Activated naive CD4-positive, alpha-beta T cell treated with anti-CD3 and anti-CD28 coated beads, Interleukin-2, amount 10 ng/mL, durations not matched to agents 7 days and 5 days (primary cell): ENCODE measurements around the gene CRYAA.

Experiments
- CTCF ChIA-PET: fragments of 350-600 bp; sonication (Branson Sonifier 250); formaldehyde crosslinking; loops from one replicate; lab custom pipeline; 2021; ENCODE audit warnings: antibody characterized with exemption; lab: Charles Lee
- DNase-seq: peaks from one replicate; pipeline ENCODE4 v3.0.0-alpha.2; 2020
- H3K27ac Mint-ChIP-seq: one replicate; pipeline ENCODE4 v1.8.0; 2021; ENCODE audit warnings: mild to moderate bottlenecking, moderate library complexity, mixed read lengths
- H3K27me3 Mint-ChIP-seq: one replicate; pipeline ENCODE4 v1.8.0; 2021; ENCODE audit warnings: mild to moderate bottlenecking, mixed read lengths
- H3K36me3 Mint-ChIP-seq: one replicate; pipeline ENCODE4 v1.8.0; 2021; ENCODE audit warnings: mixed read lengths
- H3K4me1 Mint-ChIP-seq: one replicate; pipeline ENCODE4 v1.8.0; 2021; ENCODE audit warnings: mixed read lengths
- H3K4me3 Mint-ChIP-seq: one replicate; pipeline ENCODE4 v1.8.0; 2021; ENCODE audit warnings: mild to moderate bottlenecking, moderate library complexity, mixed read lengths
- H3K9me3 Mint-ChIP-seq: one replicate; pipeline ENCODE4 v1.8.0; 2021; ENCODE audit warnings: mixed read lengths

Gene CRYAA

DNA sequence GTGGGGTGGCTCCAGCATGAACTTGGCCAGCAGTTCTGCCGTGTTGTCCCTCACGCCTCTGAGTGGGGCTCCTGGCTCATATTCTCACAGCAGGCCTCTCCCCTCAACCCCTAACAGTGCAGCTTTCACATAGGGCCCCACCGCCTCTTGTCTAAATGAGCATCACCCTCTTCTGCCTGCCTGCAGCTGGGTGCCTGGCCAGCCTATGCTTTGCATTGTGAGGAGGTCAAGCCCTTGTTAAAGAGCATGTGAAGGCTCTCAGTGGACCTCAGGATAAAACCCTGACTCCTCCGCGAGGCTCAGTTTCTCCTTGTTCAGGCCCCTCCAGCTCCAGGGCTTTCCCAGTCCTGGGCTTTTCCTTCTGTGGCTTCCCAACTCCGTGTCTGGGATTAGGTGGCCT lies 34.8 kb downstream of the CRYAA start:
- DNase-seq: no peak
- H3K36me3 Mint-ChIP-seq: peaks cover 2% of the 10 kb centered on the region
- CTCF ChIA-PET: interaction anchor here (0.8 kb wide), 1 partner anchor 442 kb away, joined by 3 read pairs; no protein-coding TSS in a partner anchor
- no peak overlapping the region for H3K27ac Mint-ChIP-seq
- H3K4me3 Mint-ChIP-seq: no peak overlapping the region
- H3K4me1 Mint-ChIP-seq: no peaks in the 10 kb centered on the region
- peaks cover 22% of the 10 kb centered on the region for H3K27me3 Mint-ChIP-seq
- peaks cover 17% of the 10 kb centered on the region for H3K9me3 Mint-ChIP-seq

DNA sequence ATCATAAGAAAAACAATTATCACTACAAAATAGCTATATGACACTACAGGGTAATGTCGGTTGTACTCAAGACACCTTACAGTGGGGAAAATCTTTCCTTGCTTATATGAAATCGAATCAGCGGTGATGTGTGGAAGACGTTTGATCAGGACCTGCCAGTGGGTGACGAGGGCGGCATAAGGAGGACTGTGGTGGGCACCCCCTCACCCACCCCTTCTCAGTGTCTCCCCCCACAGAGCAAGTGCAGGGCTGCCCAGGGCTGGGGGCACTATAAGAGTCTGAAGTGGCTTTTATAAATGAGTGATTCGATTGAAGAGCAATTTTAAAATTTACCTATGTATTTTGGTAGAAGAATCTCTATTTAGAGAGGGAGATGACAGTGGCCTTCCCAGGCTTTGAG lies 35.8 kb downstream of the CRYAA start:
- Mint-ChIP-seq H3K9me3 (peaks cover 15% of the 10 kb centered on the region), H3K27ac (no peak overlapping the region), H3K36me3 (peaks cover 2% of the 10 kb centered on the region)

DNA sequence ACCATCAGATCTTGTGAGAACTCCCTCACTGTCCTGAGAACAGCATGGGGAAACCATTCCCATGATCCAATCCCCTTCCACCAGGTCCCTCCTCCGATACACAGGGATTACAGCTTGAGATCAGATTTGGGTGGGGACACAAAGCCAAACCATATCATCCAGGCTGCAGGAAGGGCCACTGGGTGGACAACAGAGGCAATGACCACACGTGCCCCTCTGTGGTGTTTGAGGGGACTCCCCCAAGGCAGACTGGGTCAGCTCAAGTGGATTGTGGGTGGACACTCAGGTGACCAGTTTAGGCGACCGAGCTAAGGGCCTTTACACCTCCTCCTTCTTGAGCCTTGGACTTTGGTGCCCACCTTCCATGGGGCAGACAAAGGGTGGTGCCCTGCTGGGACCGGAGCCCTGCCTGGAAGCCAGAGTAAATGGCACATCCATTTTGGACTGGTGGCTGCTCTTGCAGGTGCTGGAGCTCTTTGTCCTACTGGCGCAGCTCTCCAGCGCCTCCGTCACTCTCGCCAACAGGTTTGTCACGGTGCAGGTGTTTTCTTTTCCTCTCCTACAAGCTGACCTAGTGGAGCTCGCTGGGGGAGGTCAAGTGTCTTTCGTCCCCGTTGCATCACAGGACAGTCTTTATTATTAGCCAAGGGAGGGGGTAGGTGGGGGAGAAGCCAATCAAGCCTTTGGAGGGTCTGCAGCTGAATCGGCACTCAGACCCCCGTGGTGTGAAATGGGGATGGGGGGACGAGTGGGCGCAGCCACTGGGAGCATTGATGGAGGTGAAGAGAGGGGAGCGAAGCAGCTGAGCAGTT lies 37.6 kb downstream of the CRYAA start:
- no peak overlapping the region for H3K27ac Mint-ChIP-seq
- H3K4me1 Mint-ChIP-seq: no peaks in the 10 kb centered on the region
- DNase-seq: no peak
- peaks cover 9% of the 10 kb centered on the region for H3K9me3 Mint-ChIP-seq
- H3K4me3 Mint-ChIP-seq: no peak overlapping the region
- H3K36me3 Mint-ChIP-seq: peaks cover 2% of the 10 kb centered on the region
- peaks cover 16% of the 10 kb centered on the region for H3K27me3 Mint-ChIP-seq
- CTCF ChIA-PET: no interaction called here

More for the DNA sequence above, 35.8 kb downstream of the CRYAA start:
- H3K4me1 Mint-ChIP-seq: no peaks in the 10 kb centered on the region
- DNase-seq: no peak
- peaks cover 20% of the 10 kb centered on the region for H3K27me3 Mint-ChIP-seq
- CTCF ChIA-PET: no interaction called here
- no peak overlapping the region for H3K4me3 Mint-ChIP-seq

DNA sequence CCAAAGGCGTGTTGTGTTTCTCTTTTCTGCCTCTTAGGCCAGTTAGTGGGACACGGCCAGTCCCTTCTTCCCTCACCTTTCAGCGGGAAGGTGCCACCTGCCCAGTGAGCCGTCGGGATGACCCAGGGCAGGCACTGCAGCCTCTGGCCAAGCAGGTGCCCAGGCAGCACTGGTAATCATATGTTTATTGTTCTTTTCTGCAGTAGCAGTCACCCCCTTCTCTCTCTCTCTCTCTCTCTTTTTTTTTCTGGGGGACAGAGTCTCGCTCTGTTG lies 38.2 kb downstream of the CRYAA start:
- Mint-ChIP-seq H3K9me3 (peaks cover 4% of the 10 kb centered on the region), H3K4me3 (no peak overlapping the region), H3K4me1 (no peaks in the 10 kb centered on the region), H3K36me3 (no peaks in the 10 kb centered on the region), H3K27me3 (peaks cover 16% of the 10 kb centered on the region), H3K27ac (no peak overlapping the region)
- DNase-seq: no peak
- CTCF ChIA-PET: no interaction called here

DNA sequence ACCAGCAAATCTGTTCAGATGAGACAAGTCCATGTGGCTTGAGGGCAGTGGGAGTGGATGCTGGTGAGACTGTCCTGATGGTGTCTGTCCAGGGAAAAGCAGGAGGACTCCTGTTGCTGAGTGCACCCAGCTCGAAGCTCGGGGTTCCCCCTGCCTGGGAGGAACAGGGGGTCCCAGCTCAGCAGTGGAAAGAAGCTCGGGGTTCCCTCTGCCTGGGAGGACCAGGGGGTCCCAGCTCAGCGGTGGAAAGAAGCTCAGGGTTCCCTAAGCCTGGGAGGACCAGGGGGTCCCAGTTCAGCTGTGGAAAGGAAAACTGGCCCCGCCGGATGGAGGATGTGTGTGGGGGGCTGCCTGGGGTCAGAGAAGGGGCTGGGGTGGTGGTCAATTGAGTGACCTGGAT lies 39.1 kb downstream of the CRYAA start:
- Mint-ChIP-seq H3K27ac (no peak overlapping the region), H3K36me3 (no peaks in the 10 kb centered on the region), H3K4me3 (no peak overlapping the region), H3K9me3 (peaks cover 2% of the 10 kb centered on the region), H3K4me1 (no peaks in the 10 kb centered on the region), H3K27me3 (peaks cover 16% of the 10 kb centered on the region)
- DNase-seq: no peak
- CTCF ChIA-PET: no interaction called here

DNA sequence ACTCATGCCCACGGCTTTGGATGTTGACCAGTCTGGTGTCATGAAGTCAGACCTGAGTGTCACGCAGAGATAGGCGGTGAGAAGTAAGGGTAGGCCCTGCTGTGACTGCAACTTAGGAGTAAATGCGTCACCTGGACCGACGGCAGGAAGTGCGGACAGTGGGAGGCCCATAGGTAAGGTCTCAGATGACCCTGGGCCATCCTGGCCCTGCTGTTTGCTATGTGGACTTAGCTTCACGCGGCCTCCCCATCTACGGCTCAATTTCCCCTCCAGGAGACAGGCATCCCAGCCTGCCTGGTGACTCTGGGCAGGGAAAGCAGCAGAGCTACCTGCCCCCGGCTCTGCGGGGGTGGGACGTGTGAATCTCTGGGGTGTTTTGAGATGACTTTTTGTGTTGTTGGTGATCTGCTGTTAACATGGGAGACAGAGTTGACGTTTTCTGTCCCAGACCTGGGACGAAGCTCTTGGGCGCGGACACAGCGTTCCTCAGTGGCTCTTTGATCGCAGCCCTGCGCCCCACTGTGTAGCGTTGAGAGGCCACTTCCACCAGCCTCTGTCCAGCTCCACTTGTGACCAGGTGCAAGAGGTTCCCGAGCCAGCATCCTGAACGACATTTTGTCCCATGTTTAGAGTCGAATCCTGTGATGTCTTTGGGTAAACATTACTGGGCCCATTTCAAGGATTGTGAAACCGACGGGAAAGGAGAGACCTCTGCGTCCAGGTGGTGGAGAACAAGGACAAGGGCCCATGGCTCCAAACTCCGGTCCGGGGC lies 39.9 kb downstream of the CRYAA start:
- DNase-seq: no peak
- Mint-ChIP-seq H3K4me1 (no peaks in the 10 kb centered on the region), H3K9me3 (no peaks in the 10 kb centered on the region), H3K4me3 (no peak overlapping the region), H3K27ac (no peak overlapping the region), H3K36me3 (no peaks in the 10 kb centered on the region), H3K27me3 (peaks cover 13% of the 10 kb centered on the region)
- CTCF ChIA-PET: no interaction called here

DNA sequence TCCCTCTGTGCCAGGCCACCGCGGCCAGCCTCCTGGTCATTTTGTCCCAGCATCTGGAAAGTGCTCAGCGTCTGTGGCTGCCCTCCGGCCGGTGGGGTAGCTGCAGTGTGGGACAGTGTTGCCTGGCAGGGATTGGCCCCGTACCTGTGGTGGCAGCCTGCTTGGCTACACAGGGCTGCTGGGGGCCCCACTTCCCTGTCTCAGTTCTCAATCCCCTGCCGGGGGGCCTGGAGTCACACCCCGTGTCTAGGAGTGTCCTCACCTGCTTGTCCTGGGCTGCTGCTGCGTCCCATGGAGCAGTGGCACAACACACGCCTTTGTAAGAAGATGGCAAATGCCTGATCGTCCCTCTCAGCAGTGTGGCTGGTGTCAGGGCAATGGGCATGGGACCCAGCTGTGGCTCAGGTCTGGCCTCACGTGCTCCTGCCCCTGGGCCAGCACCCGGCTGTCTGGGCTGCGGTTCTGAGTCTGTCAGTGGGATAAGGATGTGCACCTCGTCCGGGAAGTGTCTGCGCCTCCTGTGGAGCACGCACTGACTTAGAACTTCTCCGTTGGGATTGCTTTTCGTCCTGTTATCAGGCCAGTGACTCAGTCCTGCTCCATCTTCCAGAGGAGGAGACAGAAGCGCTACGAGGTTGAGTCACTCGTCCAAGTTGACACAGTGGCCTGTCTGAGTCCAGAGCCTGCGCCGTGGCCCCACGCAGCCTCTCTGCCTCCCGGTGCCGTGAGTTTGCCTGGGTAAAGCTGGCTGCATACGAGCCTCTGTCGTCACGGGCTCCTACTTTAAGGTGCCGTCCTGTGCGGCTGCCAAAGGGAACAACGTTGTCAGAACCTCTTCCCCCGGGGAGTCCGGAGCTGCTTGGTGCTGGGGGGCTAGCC lies 41.0 kb downstream of the CRYAA start:
- no peaks in the 10 kb centered on the region for H3K36me3 Mint-ChIP-seq
- no peaks in the 10 kb centered on the region for H3K4me1 Mint-ChIP-seq
- H3K4me3 Mint-ChIP-seq: no peak overlapping the region
- peaks cover 13% of the 10 kb centered on the region for H3K27me3 Mint-ChIP-seq
- H3K9me3 Mint-ChIP-seq: no peaks in the 10 kb centered on the region
- no peak for DNase-seq
- CTCF ChIA-PET: no interaction called here
- no peak overlapping the region for H3K27ac Mint-ChIP-seq

DNA sequence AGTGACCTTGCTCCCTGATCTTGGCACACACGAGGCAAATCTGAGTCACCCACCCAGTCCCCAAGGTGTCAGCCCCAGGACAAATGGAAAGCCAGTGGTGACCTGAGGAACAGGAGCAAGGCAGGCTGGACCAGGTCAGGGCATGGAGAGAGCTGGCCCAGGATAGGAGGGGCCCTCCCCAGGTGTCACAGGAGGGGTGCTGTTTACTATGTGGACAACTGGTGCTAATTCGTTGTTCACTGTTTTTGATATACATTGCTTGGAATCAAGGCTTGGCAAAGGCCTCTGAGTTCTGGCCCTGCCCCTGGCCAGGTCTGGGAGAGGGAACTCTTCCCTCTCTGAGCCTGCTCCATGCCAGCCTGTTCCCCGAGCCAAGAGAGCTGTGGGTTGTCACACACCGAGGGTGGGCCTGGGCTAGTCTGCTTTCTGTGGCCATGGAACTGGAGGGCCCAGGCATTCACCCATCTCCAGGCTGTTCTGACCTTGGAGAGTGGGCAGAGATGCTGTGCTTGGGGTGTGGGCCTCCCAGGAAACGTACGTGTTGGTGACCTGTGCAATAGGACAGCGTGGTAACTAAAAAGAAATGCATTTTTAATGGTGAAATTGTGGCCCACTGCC lies 41.8 kb downstream of the CRYAA start:
- CTCF ChIA-PET: no interaction called here
- no peak overlapping the region for H3K4me3 Mint-ChIP-seq
- H3K27me3 Mint-ChIP-seq: peaks cover 8% of the 10 kb centered on the region
- DNase-seq: no peak
- no peaks in the 10 kb centered on the region for H3K36me3 Mint-ChIP-seq
- no peaks in the 10 kb centered on the region for H3K4me1 Mint-ChIP-seq
- H3K27ac Mint-ChIP-seq: no peak overlapping the region
- no peaks in the 10 kb centered on the region for H3K9me3 Mint-ChIP-seq

DNA sequence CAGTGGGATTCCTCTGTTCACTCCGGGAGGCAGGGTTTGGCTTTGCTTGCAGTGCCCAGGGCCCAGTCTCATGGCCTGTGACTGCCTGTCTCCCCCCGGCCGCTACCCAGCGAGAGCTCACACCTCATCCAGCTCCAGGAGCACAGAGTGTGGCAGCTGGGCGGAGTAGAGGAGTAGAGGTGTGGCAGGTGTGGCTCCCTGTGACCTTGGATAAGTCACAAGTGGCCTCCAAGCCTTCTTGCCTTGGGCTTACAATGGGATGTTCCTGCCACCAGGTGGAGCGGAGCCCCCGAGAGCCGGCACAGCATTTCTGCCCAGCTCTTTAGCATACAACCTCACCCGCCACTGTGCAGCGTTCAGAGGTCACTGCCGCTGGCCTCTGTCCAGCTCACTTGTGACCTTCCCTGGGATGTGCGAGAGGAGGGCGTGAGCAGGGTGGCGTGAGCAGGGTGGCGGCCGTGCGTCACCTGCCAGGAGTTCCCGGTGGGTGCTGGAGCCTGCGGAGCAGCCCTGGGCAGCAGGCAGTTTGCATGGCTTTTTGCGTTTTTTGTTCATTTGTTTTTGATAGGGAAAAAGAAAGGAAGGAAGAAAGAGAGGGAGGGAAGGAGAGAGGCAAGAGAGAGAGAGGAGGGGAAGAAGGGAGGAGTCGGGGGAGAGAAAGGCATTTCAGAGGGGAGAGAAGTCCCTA lies 42.4 kb downstream of the CRYAA start:
- H3K27me3 Mint-ChIP-seq: peaks cover 7% of the 10 kb centered on the region

DNA sequence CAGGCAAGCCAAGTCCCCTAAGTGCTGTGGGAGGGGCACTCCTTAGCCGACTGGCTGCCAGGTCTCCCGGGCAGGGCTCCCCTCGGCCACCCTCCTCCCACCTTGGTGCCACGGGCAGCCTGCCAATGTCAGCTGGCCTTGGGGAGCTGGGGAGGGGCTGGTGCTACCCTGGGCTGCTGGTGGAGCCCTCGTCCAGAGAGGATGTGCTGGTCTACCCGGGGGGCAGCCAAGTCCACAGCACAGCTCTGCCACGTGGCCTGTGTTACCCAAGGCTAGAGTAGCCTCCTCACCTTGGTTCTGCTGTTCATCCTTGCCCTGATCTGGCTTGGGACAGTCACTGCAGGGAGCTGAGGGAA lies 42.9 kb downstream of the CRYAA start:
- CTCF ChIA-PET: no interaction called here
- Mint-ChIP-seq H3K27me3 (peaks cover 4% of the 10 kb centered on the region), H3K4me3 (no peak overlapping the region), H3K9me3 (no peaks in the 10 kb centered on the region), H3K36me3 (no peaks in the 10 kb centered on the region), H3K4me1 (no peaks in the 10 kb centered on the region), H3K27ac (no peak overlapping the region)
- no peak for DNase-seq

More for the DNA sequence above, 42.4 kb downstream of the CRYAA start:
- no peak overlapping the region for H3K27ac Mint-ChIP-seq
- no peak overlapping the region for H3K4me3 Mint-ChIP-seq
- H3K4me1 Mint-ChIP-seq: no peaks in the 10 kb centered on the region
- no peaks in the 10 kb centered on the region for H3K36me3 Mint-ChIP-seq
- DNase-seq: no peak
- H3K9me3 Mint-ChIP-seq: no peaks in the 10 kb centered on the region
- CTCF ChIA-PET: no interaction called here
